Peyer's patch (tissue), 4 donors: ENCODE data around the gene NPM1.
"Not testable (repeated sequence)": the region's sequence is repeated elsewhere in the genome, so short reads cannot be mapped to it uniquely, and the experiment has no call there.

Source experiments
- CTCF ChIP-seq, 6 experiments: fragments of 450-650 bp in 4 of 6; fragments of 200-600 bp in 2 of 6; sonication (generic) in 1 of 6; IDR thresholded peaks; one replicate each; pipeline ENCODE4 v1.5.1; 2017 to 2019; ENCODE audit warnings: antibody characterized with exemption in 6 of 6, mild to moderate bottlenecking in 3 of 6, moderate library complexity in 1 of 6
- POLR2A ChIP-seq, 2 donors: fragments of 450-650 bp; IDR thresholded peaks; one replicate each; pipeline ENCODE4 v1.5.1; 2017; ENCODE audit warnings: antibody characterized with exemption in 2 of 2, mild to moderate bottlenecking in 2 of 2, moderate library complexity in 2 of 2

GRCh38 chr5:171384416-171384815, 3.2 kb upstream of the NPM1 start:
- TF ChIP-seq CTCF, POLR2A (IDR thresholded peaks at IDR 0.05): not testable (repeated sequence)
